ENCODE measurements around the gene OSBPL1A. TPM values are rescaled to one million over a fixed set of nuclear protein-coding genes. Genes with fewer than 3 reads are reported as not detected.

OSBPL1A gene
- polyA plus RNA-seq, 1 donor: 47.1 TPM

DNA sequence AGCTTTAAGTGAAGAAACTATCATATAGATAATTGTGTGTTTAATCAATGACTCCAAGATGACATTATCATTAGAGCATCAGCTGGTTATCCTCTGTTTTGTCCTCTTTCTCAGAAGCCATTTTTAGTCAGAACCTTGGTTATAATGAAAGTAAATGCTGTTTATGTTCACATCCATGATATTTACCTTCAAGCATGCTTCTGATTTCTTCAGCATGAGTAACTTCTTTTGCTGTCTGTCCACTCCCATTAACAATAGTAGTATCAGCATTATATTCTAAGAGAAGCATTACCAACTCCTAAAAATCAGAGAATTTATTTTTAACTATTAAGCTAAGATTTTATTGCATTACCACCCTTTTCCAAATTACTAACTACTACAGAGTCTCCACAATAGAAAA lies 56.3 kb downstream of the OSBPL1A start:
- DNase-seq (ENCODE audit: low read depth): no peak

DNA sequence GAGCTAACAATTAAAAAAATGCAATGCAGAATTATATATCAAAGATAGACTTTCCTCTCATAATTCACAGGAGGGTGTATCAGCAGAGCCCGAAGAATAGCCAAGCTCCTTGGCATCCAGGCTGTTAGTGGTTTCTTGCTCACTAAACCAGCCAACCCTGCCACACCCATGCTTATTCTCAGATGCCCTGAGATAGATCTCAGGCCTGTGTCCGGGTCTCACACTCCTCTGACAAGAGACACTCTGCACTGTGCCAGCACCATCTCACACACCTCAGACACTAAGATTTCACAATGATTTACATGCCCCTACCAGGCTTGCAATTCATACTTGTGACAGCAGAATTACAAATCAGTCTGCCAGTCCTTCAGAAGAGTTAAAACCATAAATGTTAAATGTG lies 64.5 kb downstream of the OSBPL1A start:
- no peak for DNase-seq (ENCODE audit: low read depth)

DNA sequence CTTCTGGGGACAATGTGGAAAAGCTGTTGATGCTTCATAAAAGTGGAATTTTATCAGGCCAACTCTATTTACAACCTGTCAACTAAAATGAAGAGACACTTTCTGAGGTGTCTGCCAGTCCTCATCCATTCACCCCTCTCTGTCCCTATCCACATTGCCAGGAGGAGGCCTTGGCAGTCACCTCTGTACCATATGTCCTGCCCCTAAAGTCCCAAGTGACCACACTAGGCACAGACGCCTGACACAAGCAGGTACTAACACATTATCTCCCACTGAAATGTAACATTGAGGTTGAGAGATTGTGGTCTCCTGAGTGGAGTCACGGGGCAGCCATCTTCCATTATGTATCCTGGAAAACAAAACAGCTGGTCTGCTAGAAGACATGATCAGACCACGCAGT lies 71.4 kb downstream of the OSBPL1A start:
- DNase-seq (ENCODE audit: low read depth): no peak

DNA sequence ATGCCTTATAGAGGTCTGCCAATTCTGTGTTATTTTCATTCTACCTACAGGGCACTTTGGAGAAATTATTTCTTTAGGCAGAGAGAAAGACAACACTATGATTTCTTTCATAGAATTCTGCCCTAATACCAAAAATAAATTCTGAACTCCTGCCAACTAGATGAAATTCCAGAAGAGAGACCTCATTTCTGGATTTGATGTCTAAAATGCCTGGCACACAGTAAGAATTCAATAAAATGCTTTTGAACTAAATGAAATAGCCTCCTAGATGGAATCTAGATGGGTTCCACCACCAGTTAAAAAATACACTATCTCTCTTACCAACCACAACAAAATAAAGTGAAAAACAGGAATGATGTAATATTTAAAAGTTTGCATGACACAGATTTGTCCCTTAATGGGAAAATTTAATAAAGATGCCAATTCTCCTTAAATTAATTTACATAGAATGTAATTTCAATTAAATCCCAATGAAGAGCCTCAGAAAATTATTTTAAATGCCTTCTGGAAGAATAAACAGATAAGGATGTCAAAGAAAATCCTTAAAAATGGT lies 75.0 kb downstream of the OSBPL1A start:
- DNase-seq (ENCODE audit: low read depth): no peak

DNA sequence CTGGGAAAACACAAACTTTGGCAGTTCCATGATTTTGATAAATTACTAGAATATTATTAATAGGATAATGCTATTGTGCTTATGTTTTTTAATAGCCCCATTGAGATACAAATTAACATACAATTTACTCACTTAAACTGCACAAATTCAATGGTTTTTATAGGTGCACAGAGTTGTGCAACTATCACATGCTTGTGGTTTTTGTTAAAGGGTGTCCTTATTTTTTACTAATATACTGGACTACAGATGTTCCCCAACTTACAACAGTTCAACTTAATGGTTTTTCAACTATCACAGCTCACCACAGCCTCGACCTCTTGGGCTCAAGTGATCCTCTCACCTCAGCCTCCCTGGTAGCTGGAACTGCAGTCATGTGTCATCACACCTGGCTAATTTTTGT lies 76.6 kb downstream of the OSBPL1A start:
- no peak for DNase-seq (ENCODE audit: low read depth)

DNA sequence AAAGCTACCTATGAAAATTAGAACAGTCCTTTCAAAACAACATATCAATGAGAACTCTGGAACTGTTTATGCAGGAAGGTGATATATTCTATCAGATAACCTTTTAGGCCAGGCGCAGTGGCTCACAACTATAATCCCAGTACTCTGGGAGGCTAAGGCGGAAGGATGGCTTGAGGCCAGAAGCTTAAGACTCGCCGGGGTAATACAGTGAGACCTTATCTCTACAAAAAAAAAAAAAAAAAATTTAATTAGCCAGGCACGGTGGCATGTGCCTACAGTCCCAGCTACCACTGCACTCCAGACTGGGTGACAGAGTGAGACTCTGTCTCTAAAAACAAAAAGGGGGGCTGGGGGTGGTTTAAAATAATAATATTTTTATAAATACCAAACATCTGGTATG lies 77.9 kb downstream of the OSBPL1A start:
- DNase-seq (ENCODE audit: low read depth): no peak

DNA sequence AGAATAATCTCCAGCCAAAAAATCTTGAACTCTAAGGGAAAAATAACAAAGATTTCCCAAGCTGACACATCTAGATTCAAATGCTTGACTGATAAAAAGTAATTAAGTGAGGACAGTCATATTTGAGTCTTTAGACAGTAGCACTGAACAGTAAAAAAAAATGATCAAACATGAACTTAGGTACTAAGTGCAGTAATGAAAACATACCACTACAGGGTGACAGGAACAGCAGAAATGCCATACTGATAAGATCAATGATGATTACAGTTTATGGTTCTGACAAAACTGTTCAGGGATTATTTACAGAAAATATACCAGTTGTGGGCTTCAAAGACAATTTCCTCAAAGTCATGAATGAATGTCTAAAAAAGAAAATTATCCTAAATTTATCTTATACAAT lies 80.3 kb downstream of the OSBPL1A start:
- no peak for DNase-seq (ENCODE audit: low read depth)

DNA sequence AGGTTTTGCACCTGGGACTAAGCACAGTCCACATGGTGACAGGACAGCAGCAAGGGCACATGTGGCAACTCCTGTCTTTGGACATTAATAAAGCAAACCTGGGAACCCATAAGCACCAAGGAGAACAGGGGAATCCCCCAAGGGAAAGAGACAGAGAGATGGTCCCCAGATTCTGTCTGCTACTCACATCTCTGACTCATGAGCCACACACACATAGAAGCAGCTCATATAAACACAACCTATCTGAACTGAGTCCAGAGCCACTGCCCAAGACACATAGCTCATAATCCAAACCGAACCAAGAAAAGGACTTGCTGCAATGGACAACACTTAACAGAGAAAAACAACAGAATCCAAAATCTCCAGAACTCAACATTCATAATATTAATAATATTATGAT lies 82.5 kb downstream of the OSBPL1A start:
- no peak for DNase-seq (ENCODE audit: low read depth)

DNA sequence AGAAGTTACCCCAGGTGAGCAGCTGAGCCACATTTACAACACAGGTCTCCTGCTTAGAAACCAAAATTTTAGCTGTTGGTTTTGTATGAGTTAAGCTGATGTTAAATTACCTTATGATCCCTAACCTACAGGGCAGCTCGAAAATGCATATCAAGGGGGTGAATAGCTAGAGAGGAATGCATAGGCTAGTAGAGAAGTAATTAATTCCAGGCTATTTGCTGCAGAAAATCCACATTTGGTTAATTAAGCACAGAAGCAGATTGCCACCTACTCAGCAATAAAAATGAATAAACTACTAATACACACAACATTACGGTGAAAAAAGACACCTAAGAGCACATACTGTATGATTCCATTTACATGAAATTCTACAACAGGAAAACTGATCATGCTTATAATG lies 91.4 kb downstream of the OSBPL1A start:
- DNase-seq (ENCODE audit: low read depth): no peak

DNA sequence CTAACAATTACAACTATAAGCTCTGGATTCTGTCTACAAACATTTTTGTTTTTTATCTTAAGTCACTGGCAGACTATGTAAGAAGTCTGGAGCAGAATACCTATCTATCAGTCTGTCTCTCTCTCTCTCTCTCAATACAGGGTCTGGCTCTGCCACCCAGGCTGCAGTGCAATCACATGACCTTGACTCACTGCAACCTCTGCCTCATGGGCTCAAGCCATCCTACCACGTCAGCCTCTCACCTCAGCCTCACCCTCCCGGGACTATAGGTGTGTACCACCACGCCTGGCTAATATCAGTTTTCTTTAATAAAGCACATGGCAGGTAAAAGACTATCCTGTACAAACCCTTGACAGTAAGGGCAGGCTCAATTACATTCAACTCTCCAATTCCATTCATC lies 96.9 kb downstream of the OSBPL1A start:
- no peak for DNase-seq (ENCODE audit: low read depth)

DNA sequence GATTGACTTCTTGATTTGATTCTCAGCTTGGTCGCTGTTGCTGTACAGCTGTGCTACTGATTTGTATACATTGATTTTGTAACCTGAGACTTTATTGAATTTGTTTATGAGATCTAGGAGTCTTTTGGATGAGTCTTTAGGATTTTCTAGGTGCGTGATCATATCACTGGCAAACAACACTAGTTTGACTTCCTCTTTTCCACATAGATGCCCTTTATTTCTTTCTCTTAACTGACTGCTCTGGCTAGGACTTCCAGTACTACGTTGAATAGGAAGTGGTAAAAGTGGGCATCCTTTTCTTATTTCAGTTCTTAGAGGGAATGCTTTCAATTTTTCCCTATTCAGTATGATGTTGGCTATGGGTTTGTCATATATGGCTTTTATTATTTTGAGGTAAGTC lies 101.3 kb downstream of the OSBPL1A start:
- no peak for DNase-seq (ENCODE audit: low read depth)

DNA sequence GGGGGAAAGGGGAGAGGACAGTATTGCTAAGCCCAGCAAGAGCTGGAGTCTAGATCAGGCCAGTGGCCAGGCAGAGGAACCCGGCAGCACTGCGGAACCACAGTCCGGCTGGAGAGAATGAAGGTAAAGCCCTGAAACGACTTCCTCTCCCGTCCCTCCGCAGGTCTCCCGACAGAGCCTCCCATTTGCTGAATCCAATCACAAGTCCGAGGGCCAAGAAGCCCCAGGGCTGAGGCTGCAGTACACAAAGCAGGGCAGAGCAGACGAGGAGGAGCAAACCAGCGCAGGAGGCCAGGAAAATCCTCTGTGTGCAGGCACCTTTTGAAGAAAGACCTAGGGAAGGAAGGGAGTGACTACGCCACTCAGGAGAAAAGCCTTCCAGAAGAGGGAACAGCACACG lies 104.4 kb downstream of the OSBPL1A start:
- DNase-seq (ENCODE audit: low read depth): no peak

DNA sequence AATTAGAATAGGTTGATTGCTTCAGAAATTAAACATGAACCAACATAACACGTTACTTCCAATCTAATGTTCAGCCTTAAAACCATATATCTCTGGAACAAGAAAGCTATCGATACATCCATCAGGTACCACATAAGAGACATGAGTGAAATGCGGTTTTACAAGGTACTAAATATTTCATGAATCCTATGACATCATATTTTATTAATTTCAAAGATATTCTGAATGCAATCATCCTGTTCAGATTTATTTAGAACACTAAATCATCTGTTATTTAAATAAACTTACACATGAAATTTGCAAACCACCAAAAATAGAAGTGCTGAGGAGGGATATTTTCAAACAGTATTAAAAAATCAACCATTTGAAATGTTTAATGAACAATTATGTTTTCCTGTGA lies 119.0 kb downstream of the OSBPL1A start:
- DNase-seq (ENCODE audit: low read depth): no peak

DNA sequence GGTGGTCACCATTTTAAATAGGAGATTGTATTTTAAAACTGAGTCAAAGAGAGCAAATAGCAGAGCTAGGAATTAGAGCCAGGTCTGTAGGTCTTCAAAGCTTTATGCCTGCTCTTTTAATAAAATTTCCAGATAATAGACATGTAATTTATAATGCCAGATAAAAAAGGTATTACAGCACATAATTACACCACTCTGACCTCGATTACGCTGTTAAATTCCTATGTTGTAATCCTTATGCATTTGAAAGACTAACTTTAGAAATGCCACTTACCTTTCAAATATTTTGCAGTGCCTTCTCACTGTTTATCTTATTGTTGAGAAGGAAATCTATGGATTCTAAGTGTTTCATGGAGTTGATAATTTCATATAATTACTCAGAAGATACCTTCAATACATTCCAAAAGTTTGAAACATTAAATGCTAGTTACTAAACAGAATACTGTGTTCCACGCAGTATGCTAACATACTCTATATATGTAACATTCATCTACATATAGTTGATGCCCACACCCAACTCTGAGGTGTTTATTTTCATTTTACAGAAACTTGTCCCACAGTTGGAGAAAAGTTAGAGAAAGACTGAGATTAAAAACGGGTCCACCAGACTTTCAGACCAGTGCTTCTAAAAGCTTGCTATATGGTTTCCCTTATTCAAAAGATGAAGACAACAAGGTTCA lies 120.0 kb downstream of the OSBPL1A start:
- DNase-seq (ENCODE audit: low read depth): no peak

DNA sequence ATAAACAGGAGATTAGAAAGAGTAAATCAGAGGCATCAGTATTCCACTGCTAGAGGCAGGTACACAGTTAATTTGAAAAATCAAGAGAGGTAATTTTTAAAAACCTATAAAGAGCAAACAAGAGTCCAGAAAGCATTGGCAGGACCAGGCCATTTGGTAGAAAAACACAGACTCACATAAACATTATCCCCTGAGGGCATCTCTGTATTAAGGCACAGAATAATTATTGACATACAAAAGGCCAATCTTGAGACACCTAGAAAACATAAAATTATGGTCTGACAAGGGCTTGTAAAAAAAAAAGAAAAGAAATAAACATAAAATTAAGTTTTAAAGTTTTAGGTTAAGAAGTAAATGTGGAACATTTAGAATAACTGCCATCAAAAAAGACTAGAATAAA lies 120.6 kb downstream of the OSBPL1A start:
- DNase-seq (ENCODE audit: low read depth): no peak

DNA sequence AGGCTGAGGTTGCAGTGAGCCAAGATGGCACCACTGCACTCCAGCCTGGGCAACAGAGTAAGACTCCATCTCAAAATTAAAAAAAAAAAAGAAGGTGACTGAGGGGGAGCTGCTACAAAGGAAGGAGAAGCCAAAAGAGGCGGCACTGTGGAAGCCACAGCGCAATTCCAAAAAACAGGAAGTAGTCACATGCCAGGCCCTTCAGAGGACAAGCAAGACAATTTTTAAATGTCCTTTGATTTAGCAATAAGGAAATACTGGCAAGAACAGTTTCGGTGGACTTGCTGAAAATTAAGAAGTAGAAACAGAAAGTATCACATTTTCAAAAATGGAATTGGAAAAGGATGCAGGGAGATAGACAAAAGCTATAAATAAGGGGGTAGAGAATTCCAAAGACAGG lies 122.8 kb downstream of the OSBPL1A start:
- DNase-seq (ENCODE audit: low read depth): no peak

DNA sequence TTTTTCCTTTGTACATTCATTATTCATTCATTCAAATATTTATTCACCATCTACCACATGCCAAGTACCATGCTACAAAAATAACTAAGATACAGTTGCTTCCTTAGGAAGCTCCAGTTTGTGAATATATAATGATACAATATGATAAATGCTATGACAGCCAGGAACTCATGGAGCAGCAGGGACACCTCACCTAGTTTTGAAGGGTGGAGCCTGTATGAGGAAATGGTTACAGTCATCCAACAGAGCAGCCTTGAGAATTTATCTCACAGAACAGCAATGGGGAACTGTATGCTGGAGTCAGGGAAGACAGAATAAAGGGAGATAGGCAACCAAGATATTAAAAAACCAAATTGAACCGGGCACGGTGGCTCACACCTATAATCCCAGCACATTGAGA lies 124.0 kb downstream of the OSBPL1A start:
- DNase-seq (ENCODE audit: low read depth): no peak

DNA sequence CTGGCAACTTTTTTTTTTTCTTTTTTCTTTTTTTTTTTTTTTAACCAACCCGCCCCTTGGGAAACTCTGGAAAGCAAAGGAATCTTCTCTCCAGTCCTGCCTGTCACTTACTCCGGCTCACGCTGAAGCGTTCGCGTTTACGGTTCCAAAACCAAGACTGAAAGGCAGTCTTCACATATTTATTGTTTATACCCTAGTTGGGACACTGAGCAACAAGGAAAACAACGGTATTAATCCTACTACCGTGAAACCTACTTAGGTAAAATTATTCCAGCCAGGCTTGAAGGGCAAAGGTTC lies 125.4 kb downstream of the OSBPL1A start:
- no peak for DNase-seq (ENCODE audit: low read depth)

DNA sequence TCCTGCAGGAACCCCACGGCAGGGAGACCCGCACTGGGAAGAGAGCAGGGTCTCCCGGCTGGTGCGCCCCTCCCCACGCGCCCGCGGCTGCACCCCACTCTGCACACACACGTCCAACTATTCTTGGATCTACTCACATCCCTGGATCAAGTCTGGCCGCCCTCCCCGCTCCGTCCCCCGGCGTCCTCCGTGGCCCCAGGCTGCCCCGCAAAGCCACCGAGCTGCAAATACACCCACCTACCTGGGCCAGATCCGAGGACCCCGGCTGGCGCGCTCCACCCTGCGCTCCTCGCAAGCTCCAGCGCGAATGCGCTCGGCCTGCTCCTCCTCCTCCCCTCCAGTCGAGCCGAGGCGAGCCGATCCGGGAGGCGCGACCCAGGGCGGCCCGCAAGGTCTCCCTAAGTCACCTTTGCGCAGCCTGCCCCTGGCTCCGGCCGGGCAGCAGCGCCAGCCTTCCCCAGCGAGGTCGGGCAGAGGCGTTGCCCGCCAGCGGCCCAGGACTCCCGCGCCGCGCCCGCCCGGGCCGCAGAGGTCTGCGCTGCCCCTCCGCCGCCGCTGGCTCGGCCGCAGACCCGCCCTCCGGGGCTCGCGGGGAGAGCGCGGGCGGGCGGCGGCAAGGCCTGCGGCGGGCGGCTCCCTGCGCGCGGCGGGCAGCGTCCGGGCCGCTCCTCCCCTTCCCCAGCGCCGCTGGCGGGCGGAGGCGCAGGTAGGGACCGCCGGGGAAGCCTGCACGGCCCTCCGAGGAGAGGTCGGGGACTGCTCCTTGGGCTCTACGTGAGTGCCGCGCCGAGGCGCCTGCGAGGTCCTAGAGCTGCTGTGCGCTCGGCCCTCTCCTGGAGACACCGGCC lies 126.0 kb downstream of the OSBPL1A start:
- no peak for DNase-seq (ENCODE audit: low read depth)

DNA sequence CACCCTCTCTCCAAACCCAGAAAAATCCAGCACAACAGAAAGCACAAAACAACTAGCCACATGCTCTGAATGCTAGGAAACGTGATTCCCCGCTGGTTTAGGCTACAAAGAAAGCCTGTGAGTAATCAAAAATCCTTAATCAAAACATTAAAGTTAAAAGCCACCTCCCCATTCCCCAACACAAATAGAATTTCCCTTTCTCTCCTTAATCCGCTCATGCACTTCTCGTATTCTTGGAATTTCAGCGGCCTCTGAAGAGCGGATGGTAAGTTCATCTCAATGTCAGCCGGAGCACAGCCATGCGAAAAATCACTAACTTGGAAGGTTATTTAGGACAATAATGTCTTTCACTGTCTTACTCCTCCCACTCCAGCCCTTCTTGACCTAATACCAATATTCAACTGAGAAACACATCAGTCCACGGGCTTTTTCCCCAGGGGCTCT lies 126.7 kb downstream of the OSBPL1A start:
- no peak for DNase-seq (ENCODE audit: low read depth)

DNA sequence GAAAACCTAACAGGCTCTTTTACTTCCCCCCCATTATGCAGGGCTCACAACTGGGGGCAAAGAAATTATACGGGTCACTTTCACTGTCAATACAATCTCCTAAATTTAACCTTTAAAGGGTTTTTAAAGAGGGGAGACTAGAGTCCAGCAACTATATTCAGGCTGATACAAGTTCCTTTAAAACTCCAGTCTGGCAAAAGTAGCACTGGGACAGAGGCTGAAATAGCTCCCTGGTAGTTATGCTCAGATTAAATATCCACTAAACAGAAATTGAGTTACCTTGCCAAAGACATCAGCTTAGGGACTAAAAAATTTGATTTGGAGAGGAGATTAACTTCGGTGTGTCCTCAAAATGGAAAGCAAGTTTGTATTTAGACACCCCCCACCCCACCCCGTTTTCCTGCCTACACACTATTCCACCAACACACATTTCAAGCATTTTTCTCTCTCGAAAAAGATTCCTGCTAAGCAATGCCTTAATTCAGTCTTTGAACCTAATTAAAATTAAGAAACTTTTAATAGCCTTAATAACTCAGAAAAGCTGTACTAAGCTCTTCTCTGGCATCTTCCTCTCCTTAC lies 127.2 kb downstream of the OSBPL1A start:
- DNase-seq (ENCODE audit: low read depth): no peak

DNA sequence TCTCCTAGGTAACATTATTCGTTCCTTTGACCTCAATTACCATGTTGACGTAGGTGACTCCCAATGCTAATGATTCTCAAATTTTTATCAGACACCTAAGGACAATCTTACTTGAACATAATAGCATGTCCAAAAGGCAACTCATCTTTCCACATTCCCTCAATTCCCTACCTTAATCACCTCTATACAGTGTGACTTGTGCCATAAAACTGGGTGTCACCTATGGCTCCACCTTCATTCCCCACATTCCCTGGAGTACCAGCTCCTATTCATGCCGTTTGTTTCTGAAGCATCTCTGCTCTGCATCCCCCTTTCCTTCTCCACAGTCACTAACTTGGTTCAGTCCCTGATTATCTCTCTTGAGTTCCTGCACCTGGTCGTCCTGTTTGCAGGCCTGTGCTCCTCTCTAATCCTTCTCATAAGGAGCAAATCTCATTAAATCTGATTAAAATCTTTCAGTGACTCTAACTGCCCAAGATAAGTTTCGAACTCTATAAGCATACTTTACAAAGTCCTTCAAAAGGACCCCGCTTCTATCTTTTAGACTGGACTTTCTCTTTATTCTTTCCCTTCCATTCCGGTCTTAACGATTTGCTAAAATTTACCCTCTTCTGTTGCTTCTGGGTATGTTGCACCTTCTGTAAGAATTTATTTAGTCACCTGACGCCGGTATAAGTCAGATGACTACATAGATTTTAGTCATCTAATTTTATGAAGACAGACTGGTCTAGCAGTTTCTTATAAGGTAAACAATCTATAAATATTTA lies 128.7 kb downstream of the OSBPL1A start:
- no peak for DNase-seq (ENCODE audit: low read depth)

All from forelimb muscle (tissue), 1 donor.